Measurements from ENCODE around the gene ALDOB. TPM values are rescaled to one million over a fixed set of nuclear protein-coding genes. Genes with fewer than 3 reads are reported as not detected.

ALDOB gene
- total and polyA plus RNA-seq, 2 of the 8 experiments (the other 6 are each of a cell fraction or from before 2014, with no cell fraction given): not detected

GRCh38 chr9:101434998-101435397 lies 576 bp downstream of the ALDOB start:
- no peak overlapping the region for H2AK5ac ChIP-seq (ENCODE audit: low read depth, low read length)
- no peaks in the 10 kb centered on the region for H3K79me1 ChIP-seq (ENCODE audit: low read depth, low read length)
- H2AFZ ChIP-seq (ENCODE audit: low read length): no peak overlapping the region
- H4K8ac ChIP-seq (ENCODE audit: extremely low read depth, insufficient read depth, low read length): no peak overlapping the region
- H2BK5ac ChIP-seq (ENCODE audit: low read depth, low read length): no peak overlapping the region
- H4K20me1 ChIP-seq (replicated peaks in 1 of 2; ENCODE audit: control insufficient read depth in 1 of 2, insufficient read depth in 2 of 2, low read length in 2 of 2): no peaks in the 10 kb centered on the region
- H3K23me2 ChIP-seq (ENCODE audit: low read depth, low read length): no peaks in the 10 kb centered on the region
- no peak overlapping the region for H4K5ac ChIP-seq (ENCODE audit: insufficient read length, low read depth, low read length)
- no peaks in the 10 kb centered on the region for H3K79me2 ChIP-seq (ENCODE audit: control insufficient read depth in 1 of 2, insufficient read depth in 2 of 2, low read length in 2 of 2)
- no peak overlapping the region for H3K23ac ChIP-seq (ENCODE audit: insufficient read length)
- H2BK20ac ChIP-seq (ENCODE audit: low read length): no peak overlapping the region
- H3K9ac ChIP-seq (replicated peaks in 1 of 4; ENCODE audit: extremely low read depth in 1 of 4, low read depth in 3 of 4, low read length in 3 of 4): no peak overlapping the region
- H3K27ac ChIP-seq (ENCODE audit: low read depth, low read length): no peak overlapping the region
- no peak overlapping the region for H3K18ac ChIP-seq (ENCODE audit: extremely low read depth, low read length)
- no peak overlapping the region for H3K14ac ChIP-seq (ENCODE audit: insufficient read length)
- no peak overlapping the region for H2BK12ac ChIP-seq (ENCODE audit: low read depth, low read length)
- POLR2A ChIA-PET (ENCODE audit: partially characterized antibody): interaction anchor here (0.6 to 1.2 kb wide), 3 partner anchors 8 to 26 kb away, joined by 3 to 5 read pairs (median 3); no protein-coding TSS in a partner anchor
- no peaks in the 10 kb centered on the region for H3K9me3 ChIP-seq (ENCODE audit: insufficient read depth in 2 of 2, low read depth in 1 of 2, low read length in 1 of 2)
- CTCF ChIA-PET (ENCODE audit: partially characterized antibody): interaction anchor here (0.7 to 1.3 kb wide), 2 partner anchors 14 to 24 kb away, joined by 3 to 6 read pairs; no protein-coding TSS in a partner anchor
- no peak overlapping the region for H3K4me3 ChIP-seq (ENCODE audit: extremely low read depth in 1 of 4, insufficient read depth in 2 of 4, low read depth in 3 of 4, low read length in 4 of 4)
- H2BK15ac ChIP-seq (ENCODE audit: low read length): no peak overlapping the region
- FAIRE-seq: no peak
- no peak overlapping the region for H4K91ac ChIP-seq (replicated peaks; ENCODE audit: insufficient read length, low read length)
- H3K56ac ChIP-seq (replicated peaks; ENCODE audit: insufficient read length, low read depth, low read length): no peak overlapping the region
- no peak overlapping the region for H3K4ac ChIP-seq (replicated peaks; ENCODE audit: insufficient read length, low read depth, low read length)
- no peak overlapping the region for H3K4me2 ChIP-seq (ENCODE audit: insufficient read depth in 1 of 2, low read depth in 2 of 2, low read length in 2 of 2)
- no peak for DNase-seq (ENCODE audit: low read depth in 1 of 2, low spot score in 2 of 2)
- 90% methylated on average over 3 of the region's 3 CpGs; no CpG with 5 or more reads in 1 of the 2 experiments for WGBS, 2 experiments (ENCODE audit: extremely low coverage in 1 of 2, insufficient coverage in 1 of 2, insufficient read length in 1 of 2, insufficient replicate concordance in 2 of 2, low coverage in 1 of 2, low lambda C conversion rate in 2 of 2, missing lambda C conversion rate in 1 of 2)
- H2BK120ac ChIP-seq (replicated peaks; ENCODE audit: low read depth, low read length): no peak overlapping the region
- H3K27me3 ChIP-seq (replicated peaks in 1 of 4; ENCODE audit: control insufficient read depth in 3 of 4, extremely low read depth in 1 of 4, insufficient read depth in 3 of 4, low read length in 3 of 4): no peaks in the 10 kb centered on the region
- no peaks in the 10 kb centered on the region for H3K36me3 ChIP-seq (ENCODE audit: control insufficient read depth in 2 of 4, insufficient read depth in 4 of 4, low read length in 3 of 4)
- H3K4me1 ChIP-seq (replicated peaks in 1 of 4; ENCODE audit: control insufficient read depth in 3 of 4, insufficient read depth in 4 of 4, low read length in 3 of 4): no peaks in the 10 kb centered on the region
- TF ChIP-seq SAP30 (IDR thresholded peaks at IDR 0.05; ENCODE audit: insufficient read depth, insufficient replicate concordance, low read length) (no peak), RBBP5 (IDR thresholded peaks at IDR 0.05; ENCODE audit: borderline replicate concordance, low read depth, low read length) (no peak), KDM1A (IDR thresholded peaks at IDR 0.05; ENCODE audit: borderline replicate concordance, low read length) (no peak), BACH1 (IDR thresholded peaks at IDR 0.05; ENCODE audit: low read length) (no peak), KDM5A (IDR thresholded peaks at IDR 0.05; ENCODE audit: low read length) (no peak), CHD1 (IDR thresholded peaks at IDR 0.05; ENCODE audit: low read depth, low read length) (no peak), TEAD4 (IDR thresholded peaks at IDR 0.05; ENCODE audit: low read depth, low read length) (no peak), POLR2A (IDR thresholded peaks at IDR 0.05; ENCODE audit: control extremely low read depth in 1 of 2, low read depth in 2 of 2, low read length in 2 of 2) (no peak), GABPA (IDR thresholded peaks at IDR 0.05; ENCODE audit: borderline replicate concordance, insufficient read depth, low read length) (no peak), POLR2AphosphoS5 (IDR thresholded peaks at IDR 0.05; ENCODE audit: low read depth, low read length) (no peak), ATF2 (IDR thresholded peaks at IDR 0.05; ENCODE audit: low read length) (no peak), POU5F1 (IDR thresholded peaks at IDR 0.05; ENCODE audit: low read depth, low read length) (no peak), MAFK (IDR thresholded peaks at IDR 0.05; ENCODE audit: low read depth, low read length) (no peak)
